ENCODE measurements around the gene EEPD1.
"Not testable (repeated sequence)": the region's sequence is repeated elsewhere in the genome, so short reads cannot be mapped to it uniquely, and the experiment has no call there.

Gene EEPD1

GRCh38 chr7:36129048-36129534 is 24.0 kb upstream of the EEPD1 start:
- no peak for DNase-seq (ENCODE audit: low read depth)

- DNase-seq (ENCODE audit: low read depth), result no peak
Measured at GRCh38 chr7:36130236-36130945, 22.7 kb upstream of the EEPD1 start.

GRCh38 chr7:36131026-36131425 is 22.0 kb upstream of the EEPD1 start:
- no peak for DNase-seq (ENCODE audit: low read depth)

- DNase-seq (ENCODE audit: low read depth), result no peak
Measured at GRCh38 chr7:36131499-36131898, 21.6 kb upstream of the EEPD1 start.

DNA sequence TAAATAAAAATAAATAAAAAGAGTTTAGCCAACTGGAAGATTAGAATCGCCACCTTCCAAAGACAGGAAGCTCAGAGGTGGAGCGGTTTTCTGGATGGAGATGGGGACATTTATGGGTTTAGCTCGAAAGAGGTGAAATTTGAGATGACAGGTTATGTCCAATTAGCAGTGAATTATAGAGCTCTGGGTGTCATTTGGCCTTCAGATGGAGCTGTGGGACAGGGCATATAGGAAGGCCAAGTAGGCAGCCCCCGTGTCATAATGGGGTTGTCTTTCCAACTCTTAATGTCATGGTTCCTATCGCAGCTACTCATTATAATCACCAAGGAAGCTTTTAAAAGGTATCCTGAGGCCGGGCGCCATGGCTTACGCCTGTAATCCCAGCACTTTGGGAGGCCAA is 21.0 kb upstream of the EEPD1 start:
- no peak for DNase-seq (ENCODE audit: low read depth)

DNA sequence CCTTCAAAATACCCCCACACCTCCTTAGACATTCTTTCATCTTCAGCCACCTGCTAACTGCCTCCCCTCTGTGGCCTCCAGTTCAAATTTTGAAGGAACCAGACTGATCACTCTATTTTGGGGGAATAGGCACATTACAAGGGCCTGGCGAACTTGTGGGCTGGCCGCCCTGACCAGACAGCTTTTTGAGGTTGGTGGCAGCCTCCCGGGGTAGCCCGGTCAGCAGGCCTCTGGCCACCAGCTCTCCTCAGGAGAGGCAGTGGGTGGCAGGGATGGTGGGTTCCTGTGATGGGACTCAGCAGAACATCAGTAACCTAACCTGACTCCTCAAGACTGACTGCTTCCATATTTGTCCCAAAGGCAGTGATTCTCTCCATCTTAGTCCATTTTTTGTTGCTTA is 17.4 kb upstream of the EEPD1 start:
- no peak for DNase-seq (ENCODE audit: low read depth)

DNA sequence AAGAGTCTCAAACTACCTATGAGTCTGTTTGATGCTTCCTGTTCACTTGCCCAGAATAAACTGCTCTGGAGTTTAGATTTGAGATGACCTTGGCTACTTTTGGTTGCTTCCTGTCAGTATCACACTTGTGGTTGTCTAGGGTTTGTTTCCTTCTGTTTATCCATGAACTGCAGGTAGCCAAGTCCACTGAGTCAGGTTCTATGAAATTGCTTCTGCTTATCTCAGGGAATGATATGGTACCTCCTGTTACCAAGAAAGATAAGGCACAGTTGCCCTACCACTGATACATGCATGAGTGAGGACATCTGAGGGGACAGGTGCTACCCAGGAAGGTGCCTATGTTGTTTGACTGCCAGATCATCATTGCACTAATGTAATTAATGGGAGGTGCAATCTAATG is 15.8 kb upstream of the EEPD1 start:
- no peak for DNase-seq (ENCODE audit: low read depth)

- DNase-seq (ENCODE audit: low read depth), result no peak
Measured at GRCh38 chr7:36137754-36138153, 15.3 kb upstream of the EEPD1 start.

DNA sequence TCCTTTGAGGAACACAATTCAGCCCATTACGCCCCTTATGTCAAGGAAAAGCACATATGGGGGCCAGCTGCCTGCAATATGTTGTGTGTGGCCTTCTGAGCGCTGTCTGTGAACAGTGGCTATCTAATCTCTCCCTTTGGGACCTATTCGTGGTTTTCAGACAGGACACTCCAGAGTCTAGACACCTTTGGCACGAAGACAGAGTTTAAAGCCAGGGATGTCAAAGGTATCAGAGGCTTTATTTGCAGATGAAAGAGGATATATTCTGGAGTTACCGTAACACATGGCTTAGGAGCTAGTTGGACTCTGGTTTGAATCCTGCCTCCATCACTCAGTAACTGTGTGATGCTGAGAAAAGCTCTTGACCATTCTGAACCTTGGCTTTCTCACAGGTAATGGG is 14.8 kb upstream of the EEPD1 start:
- no peak for DNase-seq (ENCODE audit: low read depth)

- no peak for DNase-seq (ENCODE audit: low read depth)
Measured at GRCh38 chr7:36141351-36141750, 11.7 kb upstream of the EEPD1 start.

DNA sequence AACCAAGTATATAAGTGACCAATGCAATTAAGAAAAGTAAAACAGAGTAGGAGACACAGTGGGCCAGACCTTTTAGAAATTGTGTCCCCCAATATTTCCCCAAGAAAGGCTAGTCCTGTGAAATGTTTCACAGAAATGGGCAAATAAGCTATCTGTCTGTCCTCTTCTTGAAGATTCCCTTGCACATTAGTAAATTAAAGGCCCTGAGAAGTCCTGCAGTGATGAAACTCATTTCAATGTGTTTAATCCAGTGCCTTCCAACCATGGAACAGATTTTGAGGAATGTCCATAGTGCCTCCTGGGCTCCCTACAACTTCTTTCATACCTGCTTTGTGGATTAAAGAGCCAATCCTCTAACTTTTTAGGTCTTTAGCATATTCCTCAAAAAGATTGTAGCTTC is 11.2 kb upstream of the EEPD1 start:
- no peak for DNase-seq (ENCODE audit: low read depth)

GRCh38 chr7:36144189-36144588 is 8.9 kb upstream of the EEPD1 start:
- DNase-seq (ENCODE audit: low read depth), result no peak

DNA sequence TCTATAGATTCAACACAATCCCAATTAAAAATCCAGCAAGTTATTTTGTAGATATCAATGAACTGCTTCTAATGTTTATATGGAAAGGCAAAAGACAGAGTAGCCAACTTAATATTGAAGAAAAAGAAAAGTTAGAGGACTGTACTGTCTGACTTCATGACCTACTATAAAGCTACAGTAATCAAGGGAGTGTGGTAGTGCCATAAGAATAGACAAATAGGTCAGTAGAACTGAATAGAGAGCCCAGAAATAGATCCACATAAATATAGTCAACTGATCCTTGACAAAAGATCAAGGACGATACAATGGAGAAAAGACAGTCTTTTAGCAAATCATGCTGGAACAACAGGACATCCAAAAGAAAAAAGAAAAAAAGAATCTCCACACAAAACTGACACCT is 7.4 kb upstream of the EEPD1 start:
- DNase-seq (ENCODE audit: low read depth), result no peak

- DNase-seq (ENCODE audit: low read depth), result no peak
Measured at GRCh38 chr7:36147361-36147760, 5.7 kb upstream of the EEPD1 start.

DNA sequence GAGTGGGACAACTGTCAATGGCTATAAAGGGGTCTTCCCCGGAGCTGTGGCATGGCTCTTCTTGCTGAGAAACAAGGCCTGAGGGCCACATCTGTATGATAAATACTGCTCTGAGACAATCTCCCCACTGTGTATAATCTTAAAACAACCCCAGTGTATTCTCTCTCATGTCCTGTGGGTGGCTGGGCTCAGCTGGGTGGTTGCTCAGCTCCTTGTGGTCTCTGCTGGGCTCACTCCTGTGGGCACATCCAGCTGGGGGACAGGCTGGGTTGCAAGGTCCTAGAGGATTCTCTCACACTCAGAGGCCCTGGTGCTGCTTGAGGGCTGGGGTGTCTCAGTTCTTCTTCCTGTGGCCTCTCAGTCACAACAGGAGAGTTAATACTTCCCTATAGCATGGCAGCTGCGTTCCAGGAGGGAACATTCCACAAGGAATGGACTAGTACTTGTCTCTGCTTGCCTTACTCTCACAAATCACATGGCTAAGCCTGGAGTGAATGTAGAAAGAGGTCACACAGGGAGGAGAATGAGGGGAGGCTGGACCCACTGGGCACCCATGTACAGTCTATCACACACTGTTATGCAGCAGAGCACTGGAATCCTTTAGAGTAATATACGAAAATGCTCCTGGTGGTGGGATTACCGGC is 4.5 kb upstream of the EEPD1 start:
- no peak for DNase-seq (ENCODE audit: low read depth)

DNA sequence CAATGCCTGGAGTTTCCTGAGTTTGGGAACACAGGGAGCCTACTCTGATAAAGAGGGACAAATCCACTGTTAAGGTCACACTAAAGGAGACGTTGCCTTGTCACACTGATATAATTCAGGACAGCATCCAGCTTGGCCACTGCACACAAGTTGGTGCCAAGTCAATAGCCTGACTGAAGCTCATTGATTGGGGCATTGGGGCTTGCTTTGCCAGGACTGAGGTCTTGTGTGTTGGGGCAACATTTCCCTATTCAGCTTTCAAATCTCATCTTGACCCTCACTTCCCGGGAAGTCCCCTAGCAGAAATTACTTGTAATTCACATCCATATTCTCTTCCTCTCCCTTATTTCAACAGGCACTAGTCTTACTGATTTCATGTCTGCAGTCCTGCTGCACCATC is 3.8 kb upstream of the EEPD1 start:
- DNase-seq (ENCODE audit: low read depth), result not testable (repeated sequence)

GRCh38 chr7:36149694-36150452 is 3.2 kb upstream of the EEPD1 start:
- DNase-seq (ENCODE audit: low read depth), result no peak

GRCh38 chr7:36151921-36152755 is 916 bp upstream of the EEPD1 start:
- no peak for DNase-seq (ENCODE audit: low read depth)

GRCh38 chr7:36153571-36154097 is 580 bp downstream of the EEPD1 start:
- no peak for DNase-seq (ENCODE audit: low read depth)

DNA sequence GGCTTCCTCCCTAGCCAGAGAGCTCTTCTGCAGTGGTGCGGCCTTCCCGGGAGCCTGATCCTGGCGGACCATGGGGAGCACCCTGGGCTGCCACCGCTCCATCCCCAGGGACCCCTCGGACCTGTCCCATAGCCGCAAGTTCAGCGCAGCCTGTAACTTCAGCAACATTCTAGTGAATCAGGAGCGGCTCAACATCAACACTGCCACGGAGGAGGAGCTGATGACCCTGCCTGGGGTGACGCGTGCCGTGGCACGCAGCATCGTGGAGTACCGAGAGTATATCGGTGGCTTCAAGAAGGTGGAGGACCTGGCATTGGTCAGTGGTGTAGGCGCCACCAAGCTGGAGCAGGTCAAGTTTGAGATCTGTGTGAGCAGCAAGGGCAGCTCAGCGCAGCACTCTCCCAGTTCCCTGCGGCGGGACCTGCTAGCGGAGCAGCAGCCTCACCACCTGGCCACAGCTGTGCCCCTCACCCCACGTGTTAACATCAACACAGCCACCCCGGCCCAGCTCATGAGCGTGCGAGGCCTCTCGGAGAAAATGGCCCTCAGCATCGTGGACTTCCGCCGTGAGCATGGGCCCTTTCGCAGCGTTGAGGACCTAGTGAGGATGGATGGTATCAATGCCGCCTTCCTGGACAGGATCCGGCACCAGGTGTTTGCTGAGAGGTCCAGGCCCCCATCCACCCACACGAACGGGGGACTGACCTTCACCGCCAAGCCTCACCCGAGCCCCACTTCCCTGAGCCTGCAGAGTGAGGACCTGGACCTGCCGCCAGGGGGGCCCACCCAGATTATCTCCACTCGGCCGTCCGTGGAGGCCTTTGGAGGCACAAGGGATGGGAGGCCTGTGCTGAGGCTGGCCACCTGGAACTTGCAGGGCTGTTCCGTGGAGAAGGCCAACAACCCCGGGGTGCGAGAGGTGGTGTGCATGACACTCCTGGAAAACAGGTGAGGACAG is 1.5 kb downstream of the EEPD1 start:
- no peak for DNase-seq (ENCODE audit: low read depth)
